Stimulated activated CD8-positive, alpha-beta memory T cell treated with anti-CD3 and anti-CD28 coated beads, Interleukin-7, amount 100 ng/mL, for 24 hours (primary cell): ENCODE measurements around the gene PCSK6.

ENCODE experiments used
- DNase-seq: peaks from one replicate; pipeline ENCODE4 v3.0.0-alpha.2; 2020; ENCODE audit warnings: low read depth

Gene PCSK6

DNA sequence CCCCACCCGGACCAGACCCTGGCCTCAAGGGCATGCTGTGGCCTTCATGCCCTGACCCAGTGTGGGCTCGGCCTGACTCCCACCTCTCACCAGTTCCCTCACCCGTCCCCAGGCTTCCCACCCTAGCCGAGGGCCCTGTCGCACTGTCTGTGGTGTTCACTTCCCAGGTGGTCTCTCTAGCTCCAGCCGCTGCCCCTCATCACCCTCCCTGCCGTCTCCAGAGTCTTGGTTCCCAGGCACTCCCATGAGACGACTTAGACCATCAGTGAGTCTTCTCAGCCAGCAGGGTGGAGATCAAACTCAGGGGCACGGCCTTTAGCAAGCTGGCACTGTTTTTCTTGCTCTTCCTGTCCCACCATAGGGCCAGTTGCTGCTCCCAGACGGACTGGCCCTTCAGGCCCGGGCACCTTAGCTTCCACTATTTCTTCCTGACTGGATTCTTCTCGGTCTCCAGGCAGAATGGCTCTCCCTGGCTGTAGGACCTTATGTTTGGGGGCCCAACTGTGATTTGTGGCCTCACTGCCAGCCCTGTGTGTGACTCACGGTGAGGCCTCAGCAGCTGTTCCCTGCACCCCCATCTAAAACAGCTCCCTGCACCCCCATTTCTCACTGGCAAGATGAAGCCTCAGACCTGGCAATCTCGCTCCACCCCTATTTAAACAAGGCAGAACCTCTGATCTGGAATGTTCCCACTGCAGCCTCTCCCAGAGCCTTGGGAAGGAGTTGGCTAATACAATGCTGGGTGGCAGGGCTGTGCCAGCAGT, 9.4 kb upstream of the PCSK6 start:
- DNase-seq: no peak

DNA sequence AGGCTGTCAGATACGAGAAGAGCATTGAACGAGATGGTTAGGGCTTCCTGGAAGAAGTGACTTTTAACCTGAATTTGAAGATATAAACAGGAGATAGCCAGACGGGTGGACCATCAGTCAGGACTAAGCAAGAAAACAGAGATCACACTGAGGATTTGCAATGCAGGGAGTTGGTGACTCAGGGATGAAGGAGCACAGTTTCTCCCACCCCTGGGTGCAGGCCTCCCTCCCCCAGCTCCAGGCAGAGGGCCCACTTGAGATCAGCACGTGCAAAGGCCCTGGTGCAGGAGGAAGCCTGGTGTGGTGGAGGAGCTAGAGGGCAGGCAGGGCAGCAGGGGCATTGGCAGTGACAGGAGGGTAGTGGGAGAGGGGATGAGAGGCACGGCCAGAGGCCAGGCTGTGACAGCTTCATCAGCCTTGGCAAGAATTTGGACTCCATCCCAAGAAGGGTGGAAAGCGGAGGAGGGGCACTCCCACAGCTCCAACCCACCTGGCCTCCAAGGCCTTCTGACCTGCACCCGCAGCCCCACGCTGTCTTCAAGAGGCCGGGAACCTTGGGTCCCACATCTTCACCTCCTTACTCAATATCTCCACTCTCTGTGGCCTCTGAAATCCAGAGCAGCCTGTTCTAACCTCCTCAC, 8.7 kb upstream of the PCSK6 start:
- DNase-seq: no peak

DNA sequence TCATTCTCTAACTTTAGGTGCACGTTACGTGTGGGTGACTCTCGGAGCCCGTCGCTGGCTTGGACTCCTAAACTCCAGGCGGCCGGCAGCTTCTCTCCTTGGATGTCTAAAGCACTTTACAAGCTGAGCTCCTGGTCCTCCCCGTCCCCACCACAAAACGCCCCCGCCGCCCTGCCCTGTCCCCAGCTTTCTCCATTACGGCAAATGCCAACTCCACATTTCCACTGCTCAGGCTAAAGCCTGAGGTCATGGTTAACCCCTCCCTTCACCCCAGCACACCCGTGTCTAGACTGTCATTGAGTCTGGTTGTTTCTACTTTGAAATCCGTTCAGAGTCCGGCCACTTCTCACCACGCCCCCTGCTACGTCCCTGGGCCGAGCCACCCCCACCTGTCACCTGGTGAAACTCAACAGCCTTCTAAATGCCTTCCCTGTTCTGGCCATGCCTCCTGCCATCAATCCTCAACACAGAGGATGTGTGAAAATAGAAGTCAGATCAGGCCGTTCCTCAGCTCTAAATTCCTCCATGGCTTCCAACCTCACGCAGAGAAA, 8.1 kb upstream of the PCSK6 start:
- no peak for DNase-seq

GRCh38 chr15:101497017-101497416, 7.5 kb upstream of the PCSK6 start:
- DNase-seq: no peak

DNA sequence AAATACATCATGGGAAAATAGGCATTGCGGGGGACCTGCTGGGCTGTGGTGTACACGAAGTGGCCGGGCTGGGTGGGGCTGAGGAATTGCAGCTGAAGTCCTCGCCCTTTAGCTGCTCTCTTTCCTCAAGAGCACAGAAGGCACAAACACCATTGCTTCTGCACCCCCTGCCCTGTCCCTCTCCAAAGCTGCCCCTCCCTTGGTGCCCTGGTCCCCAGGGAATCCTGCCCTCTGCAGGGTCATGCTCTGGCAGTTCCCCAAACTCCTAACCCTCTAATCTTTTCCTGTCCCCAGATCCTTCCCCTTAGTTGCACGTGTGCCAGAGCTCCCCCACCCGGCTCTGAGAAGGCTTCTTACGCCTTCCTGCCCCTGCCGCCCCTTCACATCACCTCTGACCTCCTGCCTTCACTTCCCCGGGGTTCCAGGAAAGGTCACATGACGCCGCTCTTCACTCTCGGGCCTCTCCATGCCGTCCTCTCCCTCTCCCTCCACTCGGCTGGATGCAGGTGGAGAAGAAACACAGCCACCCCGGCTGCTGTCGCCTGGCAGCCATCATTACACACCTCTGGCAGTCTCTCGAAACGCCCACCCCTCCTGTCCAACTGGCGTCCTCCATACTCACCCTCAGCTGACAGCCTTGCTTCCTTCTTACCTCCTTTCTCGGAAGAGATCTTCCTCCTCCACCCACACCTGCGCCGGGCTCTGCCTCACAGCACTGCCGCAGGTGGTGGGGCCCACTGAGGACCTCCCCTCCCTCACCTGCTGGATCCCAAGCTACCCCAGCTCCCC, 6.9 kb upstream of the PCSK6 start:
- DNase-seq: no peak

- DNase-seq: no peak
These were observed 6.1 kb upstream of the PCSK6 start for GRCh38 chr15:101495334-101496197.

DNA sequence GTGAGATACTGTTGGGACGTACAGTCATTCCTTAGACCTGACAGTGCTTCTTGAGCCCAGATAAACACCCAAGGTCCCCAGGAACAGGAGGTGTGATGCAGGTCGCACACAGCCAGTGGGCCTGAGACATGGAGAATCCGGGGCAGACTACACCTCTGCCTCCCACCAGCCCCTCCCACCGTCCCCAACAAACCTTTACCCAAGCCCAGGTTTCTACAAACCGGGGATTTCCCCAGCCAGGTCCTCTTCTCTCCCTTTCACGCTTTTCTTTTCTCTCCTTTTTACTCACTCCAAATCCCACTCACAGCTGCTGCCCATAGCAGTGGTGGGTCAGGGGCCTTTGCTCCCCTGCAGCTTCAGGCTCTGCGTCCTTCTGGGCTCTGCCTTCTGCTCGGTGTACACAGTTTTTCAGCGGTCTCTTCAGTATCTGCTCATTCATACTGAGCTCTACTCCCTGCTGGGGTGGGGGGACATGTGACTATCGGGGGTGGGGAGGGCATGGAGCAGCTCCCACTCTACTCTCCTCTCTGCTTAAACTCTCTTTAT, 4.8 kb upstream of the PCSK6 start:
- no peak for DNase-seq

DNA sequence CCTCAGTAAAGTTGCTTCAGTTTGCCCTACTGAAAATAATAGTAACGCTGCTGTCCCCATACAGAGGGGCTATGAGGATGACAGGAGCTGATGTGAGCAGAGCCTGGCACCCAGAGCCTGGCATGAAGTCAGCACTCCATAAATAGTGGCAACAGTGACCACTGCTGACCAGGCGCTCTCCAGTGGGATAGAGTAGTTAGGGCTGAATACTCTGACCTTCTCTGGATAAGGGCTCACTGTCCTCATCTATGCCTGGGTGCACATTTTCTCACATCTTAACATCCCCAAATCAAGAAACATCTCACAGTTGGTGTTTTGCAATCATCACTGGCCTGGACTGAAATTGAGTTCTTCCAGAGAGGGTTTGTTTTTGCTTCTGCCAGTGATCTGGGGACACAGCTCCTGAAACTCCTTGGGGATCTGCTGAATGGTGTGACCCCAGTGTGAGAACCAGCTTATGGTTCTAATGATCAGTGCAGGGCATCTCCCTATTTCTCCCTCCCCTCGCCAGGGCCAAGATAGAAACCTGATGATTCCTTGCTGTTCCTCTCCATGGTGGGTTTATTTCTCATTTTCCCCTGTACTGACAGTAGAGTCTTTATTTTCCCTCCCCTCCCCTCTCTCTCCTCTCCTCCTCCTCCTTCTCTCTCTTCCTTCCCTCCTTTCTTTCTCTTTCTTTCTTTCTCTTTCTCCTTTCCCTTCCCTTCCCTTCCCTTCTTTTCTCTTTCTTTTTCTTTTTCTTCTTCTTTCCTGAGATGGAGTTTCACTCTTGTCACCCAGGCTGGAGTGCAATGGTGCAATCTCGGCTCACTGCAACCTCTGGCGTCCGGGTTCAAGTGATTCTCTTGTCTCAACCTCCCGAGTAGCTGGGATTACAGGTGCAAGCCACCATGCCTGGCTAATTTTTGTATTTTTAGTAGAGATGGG, 3.5 kb upstream of the PCSK6 start:
- DNase-seq: no peak

DNA sequence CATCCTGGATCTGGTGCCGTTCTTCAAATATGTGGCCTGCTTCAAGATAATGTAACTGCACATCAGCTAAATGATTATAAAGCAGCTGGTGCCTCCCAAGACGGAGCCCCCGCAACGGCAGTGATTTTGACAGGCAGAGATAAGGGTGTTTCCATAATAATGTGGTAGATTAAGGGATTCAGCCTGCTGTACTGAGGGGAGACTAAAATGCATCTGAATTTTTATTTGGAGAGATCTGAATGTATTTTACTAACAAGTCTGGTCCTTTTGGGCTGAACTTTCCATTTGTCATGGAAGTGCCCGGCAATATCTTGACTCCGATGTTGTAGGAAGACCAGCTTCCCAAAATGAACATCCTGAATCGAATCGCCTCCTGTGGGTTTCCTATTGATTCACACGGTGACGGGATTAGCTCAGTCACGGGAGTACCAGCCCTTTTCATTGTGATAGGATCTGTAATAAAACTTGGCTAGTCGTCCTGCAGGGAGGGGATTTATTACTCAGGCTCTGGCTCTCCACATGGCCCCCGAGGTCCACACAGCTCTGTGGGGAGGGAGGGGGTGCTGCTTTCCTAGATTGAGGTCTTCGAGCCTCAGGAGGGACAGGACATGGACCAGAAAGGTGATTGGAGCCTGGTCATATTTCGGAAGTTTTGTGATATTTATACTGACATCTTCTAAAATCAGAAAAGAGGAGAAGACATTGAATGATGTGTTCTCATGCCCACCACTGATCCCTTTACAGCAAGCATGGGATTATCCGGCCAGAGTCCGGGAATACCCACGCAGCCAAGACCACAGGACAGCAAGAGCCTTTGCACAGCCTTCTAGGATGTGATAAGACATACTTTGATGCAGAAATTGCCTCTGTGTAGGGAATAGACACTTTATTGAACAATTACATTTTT, 2.5 kb upstream of the PCSK6 start:
- DNase-seq: no peak

DNA sequence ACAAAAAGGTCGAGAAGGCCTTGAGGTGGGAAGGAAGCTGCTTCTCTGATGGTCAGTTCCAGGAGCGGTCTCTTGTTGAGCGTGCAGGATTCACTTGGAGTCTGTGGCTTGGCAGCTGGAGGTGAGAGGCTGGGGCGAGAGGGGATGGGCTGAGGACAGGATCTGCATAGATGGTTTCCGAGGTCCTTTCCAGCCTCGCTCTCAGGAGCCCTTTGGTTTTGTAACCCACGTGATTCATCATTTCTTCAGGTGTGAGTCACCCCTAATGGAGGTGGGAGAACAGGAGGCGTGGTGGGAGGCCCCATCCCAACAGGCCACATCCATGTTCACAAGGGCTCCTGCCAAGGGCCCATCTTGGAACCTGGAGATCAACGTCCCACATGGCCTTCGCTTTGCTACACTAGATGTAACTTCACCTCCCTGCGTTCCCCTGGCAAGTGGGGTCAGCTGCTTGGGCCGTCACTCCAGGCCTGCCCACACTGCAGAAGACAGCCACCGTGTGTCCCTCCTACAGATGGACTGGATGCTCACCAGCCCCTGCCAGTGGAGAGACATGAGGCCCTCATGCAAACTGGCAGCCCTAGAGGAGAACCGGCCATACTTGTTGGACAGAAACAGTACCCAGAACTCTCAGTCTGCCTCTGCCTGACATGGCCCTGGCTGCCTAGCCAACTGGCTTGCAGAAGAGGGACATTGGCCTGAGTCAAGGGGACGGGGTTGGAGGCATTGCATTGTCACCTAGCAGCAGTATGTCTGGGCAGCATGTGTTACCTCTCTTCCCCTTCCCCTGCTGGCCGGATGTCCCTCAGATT, 1.6 kb upstream of the PCSK6 start:
- no peak for DNase-seq

DNA sequence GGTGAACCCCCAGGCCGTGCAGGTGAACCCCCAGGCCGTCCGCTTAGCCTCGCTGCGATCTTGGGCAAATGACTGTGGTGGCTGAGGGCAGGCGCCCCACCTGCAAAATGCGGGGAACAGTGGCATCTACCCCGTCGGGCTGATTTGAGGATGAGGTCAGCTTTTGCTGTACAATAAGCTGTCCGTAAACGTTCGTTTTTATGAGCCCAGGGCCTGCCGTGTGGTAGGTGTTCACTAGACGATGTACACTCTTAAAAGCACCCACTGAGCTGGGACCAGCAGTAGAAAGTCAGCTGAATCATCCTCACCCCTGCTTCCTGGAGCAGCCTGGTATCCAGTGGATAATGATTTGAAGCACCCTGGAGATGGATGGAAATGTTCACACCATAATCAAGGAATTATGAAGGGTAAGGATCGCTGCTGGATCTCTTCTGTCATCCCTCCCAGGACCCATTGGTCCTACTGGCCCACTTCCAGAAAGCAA, 943 bp upstream of the PCSK6 start:
- no peak for DNase-seq

GRCh38 chr15:101489237-101489598, 289 bp downstream of the PCSK6 start:
- no peak for DNase-seq

GRCh38 chr15:101488300-101489164, 975 bp downstream of the PCSK6 start:
- DNase-seq: no peak

GRCh38 chr15:101486696-101487459, 2.6 kb downstream of the PCSK6 start:
- no peak for DNase-seq

GRCh38 chr15:101483462-101483861, 6.0 kb downstream of the PCSK6 start:
- no peak for DNase-seq

- no peak for DNase-seq
These were observed 6.8 kb downstream of the PCSK6 start for GRCh38 chr15:101482526-101483371.
